HepG2 (cell line): ENCODE results near the gene LRRC45. TPM values are rescaled to one million over a fixed set of nuclear protein-coding genes. Genes with fewer than 3 reads are reported as not detected.
A peak's percentile ranks its signal among the peaks of the same experiment; 100 is the strongest.

Experiments
- AGO2 ChIP-seq: fragments of 200-400 bp; formaldehyde crosslinking; optimal IDR thresholded peaks from 2 replicates; pipeline ENCODE3; 2017; ENCODE audit warnings: mild to moderate bottlenecking, low read depth, low read length, moderate library complexity
- ARNT ChIP-seq: fragments of 450-650 bp; IDR thresholded peaks from 2 replicates; pipeline ENCODE4 v1.6.1; 2017
- EED ChIP-seq: sonication (generic); formaldehyde crosslinking; IDR thresholded peaks from 2 replicates; pipeline ENCODE4 v1.5.0; 2020; ENCODE audit warnings: mild to moderate bottlenecking, missing genetic modification reagents
- EZH2 ChIP-seq: conservative IDR thresholded peaks from 2 replicates; pipeline ENCODE4 v1.6.1; 2012; ENCODE audit warnings: mild to moderate bottlenecking, low read depth, low read length, moderate library complexity
- HNRNPUL1 ChIP-seq: fragments of 200-400 bp; formaldehyde crosslinking; IDR thresholded peaks from 2 replicates; pipeline ENCODE4 v1.6.1; 2017; ENCODE audit warnings: low read depth, mild to moderate bottlenecking, low read length, moderate library complexity
- ONECUT2 ChIP-seq: sonication (generic); formaldehyde crosslinking; IDR thresholded peaks from 2 replicates; pipeline ENCODE4 v1.4.0; 2020; ENCODE audit warnings: missing genetic modification reagents
- RFX5 ChIP-seq: IDR thresholded peaks from 2 replicates; pipeline ENCODE4 v1.6.1; 2011; ENCODE audit warnings: low read depth, low read length, improper control_type of control experiment
- RORA ChIP-seq: sonication (generic); formaldehyde crosslinking; IDR thresholded peaks from 2 replicates; pipeline ENCODE4 v1.5.0; 2020; ENCODE audit warnings: mild to moderate bottlenecking, missing genetic modification reagents, moderate library complexity
- THAP11 ChIP-seq: IDR thresholded peaks from 2 replicates; pipeline ENCODE4 v1.6.1; 2016; ENCODE audit warnings: missing biosample characterization, missing genetic modification reagents
- ZFX ChIP-seq: sonication (generic); formaldehyde crosslinking; IDR thresholded peaks from 2 replicates; pipeline ENCODE4 v1.4.0; 2020; ENCODE audit warnings: mild to moderate bottlenecking, low read depth, missing genetic modification reagents, moderate library complexity
- ZNF205 ChIP-seq: IDR thresholded peaks from 2 replicates; pipeline ENCODE4 v1.6.1; 2018; ENCODE audit warnings: missing biosample characterization, missing genetic modification reagents
- ZNF230 ChIP-seq: sonication (generic); formaldehyde crosslinking; IDR thresholded peaks from 2 replicates; pipeline ENCODE4 v1.4.0; 2020; ENCODE audit warnings: mild to moderate bottlenecking, missing genetic modification reagents
- ZNF30 ChIP-seq: sonication (generic); formaldehyde crosslinking; IDR thresholded peaks from 2 replicates; pipeline ENCODE4 v1.5.0; 2020; ENCODE audit warnings: mild to moderate bottlenecking, missing genetic modification reagents
- ZNF75D ChIP-seq: sonication (generic); formaldehyde crosslinking; IDR thresholded peaks from 2 replicates; pipeline ENCODE4 v1.8.1; 2023; ENCODE audit warnings: missing genetic modification reagents, mild to moderate bottlenecking, borderline replicate concordance
- ZSCAN12 ChIP-seq: sonication (generic); formaldehyde crosslinking; IDR thresholded peaks from 2 replicates; pipeline ENCODE4 v1.9.0; 2021; ENCODE audit warnings: mild to moderate bottlenecking, missing genetic modification reagents
- ZSCAN31 ChIP-seq: sonication (generic); formaldehyde crosslinking; IDR thresholded peaks from 2 replicates; pipeline ENCODE4 v1.5.0; 2020; ENCODE audit warnings: low read depth, mild to moderate bottlenecking, missing genetic modification reagents
- polyA plus RNA-seq, 8 experiments: library from polyadenylated mRNA; depleted of rRNA in 3 of 8; stranded (reverse) in 7 of 8; unstranded in 1 of 8; fragments of >200 nt; fragmentation: Illumina TruSeq in 4 of 8; extraction: Trizol in 4 of 8; gene quantifications; 2 replicates each; pipeline versions ENCODE4 v1.2.1 to v1.2.3, GENCODE V29; 2011 to 2016; ENCODE audit warnings: low read depth in 4 of 8, missing spikeins in 1 of 8, mixed read lengths in 1 of 8; ENCODE audit not compliant: insufficient read depth in 1 of 8
- total RNA-seq, 5 experiments: library from RNA; depleted of rRNA; stranded (reverse); fragments of >200 nt; fragmentation: Illumina TruSeq; extraction: Trizol; gene quantifications; 2 replicates each; pipeline ENCODE4 v1.2.3, GENCODE V29; 2016; ENCODE audit warnings: low read depth in 1 of 5
- TF ChIP-seq, protein P1 (sequence below): sonication (generic); formaldehyde crosslinking; IDR thresholded peaks from 2 replicates; pipeline ENCODE4 v1.9.0; 2022; ENCODE audit warnings: missing genetic modification reagents, mild to moderate bottlenecking, borderline replicate concordance
- TF ChIP-seq, protein P2 (sequence below): IDR thresholded peaks from 2 replicates; pipeline ENCODE4 v1.6.1; 2016; ENCODE audit warnings: missing compliant biosample characterization, missing genetic modification reagents, borderline replicate concordance
- TF ChIP-seq, protein P3 (sequence below): sonication (generic); formaldehyde crosslinking; IDR thresholded peaks from 2 replicates; pipeline ENCODE4 v1.8.1; 2023; ENCODE audit warnings: mild to moderate bottlenecking, missing genetic modification reagents, borderline replicate concordance
- TF ChIP-seq, protein P4 (sequence below), 2 experiments: sonication (generic) in 1 of 2; formaldehyde crosslinking in 1 of 2; IDR thresholded peaks; 2 replicates each; pipeline versions ENCODE4 v1.4.0 to v1.6.1; 2016 to 2020; ENCODE audit warnings: borderline replicate concordance in 1 of 2, low read depth in 1 of 2, mild to moderate bottlenecking in 1 of 2, missing genetic modification reagents in 1 of 2

LRRC45 gene
- total and polyA plus RNA-seq, 2 of the 13 experiments (the other 11 are each of a cell fraction or from before 2014, with no cell fraction given): 11.6 to 48.1 TPM

DNA sequence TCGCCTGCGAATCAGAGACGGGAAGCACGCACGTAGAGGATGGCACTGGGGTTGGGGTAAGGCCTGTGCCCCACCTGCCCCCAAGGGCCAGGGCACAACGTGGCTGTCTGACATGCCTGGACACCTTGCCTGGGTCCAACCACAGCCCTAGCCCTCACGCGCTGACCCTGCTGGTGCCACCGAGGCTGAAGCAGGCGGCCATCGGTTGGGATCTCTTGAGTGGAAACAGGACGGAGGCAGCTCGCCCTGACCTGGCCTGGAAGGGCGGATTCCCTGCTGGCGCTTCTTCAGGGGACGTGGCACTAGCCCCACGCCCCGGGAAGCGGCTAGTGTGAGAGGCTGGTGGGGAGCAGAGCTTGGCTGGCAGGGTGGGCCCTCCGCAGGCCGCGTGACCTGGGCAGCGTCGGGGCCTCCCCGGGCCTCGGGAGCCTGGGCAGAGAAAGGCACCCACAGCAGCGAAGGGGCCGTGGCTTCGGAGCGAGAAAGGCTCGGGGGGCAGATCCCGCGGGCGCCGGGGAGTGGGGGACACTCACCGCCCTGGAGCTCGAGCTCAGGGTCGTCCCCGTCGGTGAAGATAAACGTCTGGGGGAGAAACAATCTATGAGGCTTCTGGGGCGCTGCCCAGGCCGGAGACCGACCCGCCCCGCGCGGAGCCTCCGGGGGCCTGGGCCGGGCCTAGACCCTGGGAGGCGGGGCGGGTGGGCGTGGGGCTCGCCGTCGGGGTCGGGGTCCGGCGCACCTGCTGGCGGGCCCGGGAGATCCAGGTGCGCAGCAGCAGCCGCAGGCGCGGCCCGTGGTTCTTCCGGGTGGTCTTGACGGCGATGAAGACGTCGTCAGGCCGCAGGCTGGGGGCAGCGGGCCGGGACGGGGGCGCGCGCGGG is 27.9 kb downstream of the LRRC45 start (continued):
- TF ChIP-seq ARNT: no peak
- peak; percentile 78 for TF ChIP-seq ZFX (CRISPR knock-in tag)
- TF ChIP-seq ZSCAN12 (CRISPR knock-in tag): no peak
- TF ChIP-seq ONECUT2 (CRISPR knock-in tag): no peak
- TF ChIP-seq ZNF230 (CRISPR knock-in tag): 0 out of 2 replicates have a peak, but pooled peaks have one; percentile 32
- no peak for TF ChIP-seq ZNF205 (CRISPR knock-in tag)
- TF ChIP-seq, protein P1, sequence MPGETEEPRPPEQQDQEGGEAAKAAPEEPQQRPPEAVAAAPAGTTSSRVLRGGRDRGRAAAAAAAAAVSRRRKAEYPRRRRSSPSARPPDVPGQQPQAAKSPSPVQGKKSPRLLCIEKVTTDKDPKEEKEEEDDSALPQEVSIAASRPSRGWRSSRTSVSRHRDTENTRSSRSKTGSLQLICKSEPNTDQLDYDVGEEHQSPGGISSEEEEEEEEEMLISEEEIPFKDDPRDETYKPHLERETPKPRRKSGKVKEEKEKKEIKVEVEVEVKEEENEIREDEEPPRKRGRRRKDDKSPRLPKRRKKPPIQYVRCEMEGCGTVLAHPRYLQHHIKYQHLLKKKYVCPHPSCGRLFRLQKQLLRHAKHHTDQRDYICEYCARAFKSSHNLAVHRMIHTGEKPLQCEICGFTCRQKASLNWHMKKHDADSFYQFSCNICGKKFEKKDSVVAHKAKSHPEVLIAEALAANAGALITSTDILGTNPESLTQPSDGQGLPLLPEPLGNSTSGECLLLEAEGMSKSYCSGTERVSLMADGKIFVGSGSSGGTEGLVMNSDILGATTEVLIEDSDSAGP (CRISPR knock-in tag): peak; percentile 80
- no peak for TF ChIP-seq HNRNPUL1
- TF ChIP-seq, protein P2, sequence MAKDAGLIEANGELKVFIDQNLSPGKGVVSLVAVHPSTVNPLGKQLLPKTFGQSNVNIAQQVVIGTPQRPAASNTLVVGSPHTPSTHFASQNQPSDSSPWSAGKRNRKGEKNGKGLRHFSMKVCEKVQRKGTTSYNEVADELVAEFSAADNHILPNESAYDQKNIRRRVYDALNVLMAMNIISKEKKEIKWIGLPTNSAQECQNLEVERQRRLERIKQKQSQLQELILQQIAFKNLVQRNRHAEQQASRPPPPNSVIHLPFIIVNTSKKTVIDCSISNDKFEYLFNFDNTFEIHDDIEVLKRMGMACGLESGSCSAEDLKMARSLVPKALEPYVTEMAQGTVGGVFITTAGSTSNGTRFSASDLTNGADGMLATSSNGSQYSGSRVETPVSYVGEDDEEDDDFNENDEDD: no peak; the same call in 1 of the 2 replicates
- peak; percentile 72; the same call in 1 of the 2 replicates for TF ChIP-seq ZSCAN31 (CRISPR knock-in tag)
- TF ChIP-seq, protein P3, sequence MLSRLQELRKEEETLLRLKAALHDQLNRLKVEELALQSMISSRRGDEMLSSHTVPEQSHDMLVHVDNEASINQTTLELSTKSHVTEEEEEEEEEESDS (CRISPR knock-in tag): no peak
- TF ChIP-seq, protein P4, sequence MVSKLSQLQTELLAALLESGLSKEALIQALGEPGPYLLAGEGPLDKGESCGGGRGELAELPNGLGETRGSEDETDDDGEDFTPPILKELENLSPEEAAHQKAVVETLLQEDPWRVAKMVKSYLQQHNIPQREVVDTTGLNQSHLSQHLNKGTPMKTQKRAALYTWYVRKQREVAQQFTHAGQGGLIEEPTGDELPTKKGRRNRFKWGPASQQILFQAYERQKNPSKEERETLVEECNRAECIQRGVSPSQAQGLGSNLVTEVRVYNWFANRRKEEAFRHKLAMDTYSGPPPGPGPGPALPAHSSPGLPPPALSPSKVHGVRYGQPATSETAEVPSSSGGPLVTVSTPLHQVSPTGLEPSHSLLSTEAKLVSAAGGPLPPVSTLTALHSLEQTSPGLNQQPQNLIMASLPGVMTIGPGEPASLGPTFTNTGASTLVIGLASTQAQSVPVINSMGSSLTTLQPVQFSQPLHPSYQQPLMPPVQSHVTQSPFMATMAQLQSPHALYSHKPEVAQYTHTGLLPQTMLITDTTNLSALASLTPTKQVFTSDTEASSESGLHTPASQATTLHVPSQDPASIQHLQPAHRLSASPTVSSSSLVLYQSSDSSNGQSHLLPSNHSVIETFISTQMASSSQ (IDR thresholded peaks at IDR 0.05; ENCODE audit: low read depth): no peak
- TF ChIP-seq, protein P4 (CRISPR knock-in tag; IDR thresholded peaks at IDR 0.05; ENCODE audit: borderline replicate concordance): no peak
- TF ChIP-seq ZNF75D (CRISPR knock-in tag): no peak
- TF ChIP-seq EED: 0 out of 2 replicates have a peak, but pooled peaks have one; percentile 74
- TF ChIP-seq RORA (CRISPR knock-in tag): no peak
- no peak for TF ChIP-seq RFX5
- TF ChIP-seq THAP11 (CRISPR knock-in tag): peak; percentile 6; the same call in 1 of the 2 replicates
- no peak for TF ChIP-seq EZH2
- peak; percentile 85 for TF ChIP-seq AGO2
- TF ChIP-seq ZNF30 (CRISPR knock-in tag): no peak
